Prostate gland (tissue), 2 donors: ENCODE measurements around the gene RNF128.

Experiments
- POLR2AphosphoS5 ChIP-seq: sonication (generic); formaldehyde crosslinking; IDR thresholded peaks from one replicate; pipeline ENCODE4 v1.6.1; 2017; ENCODE audit warnings: antibody characterized with exemption
- TF ChIP-seq, protein P1 (sequence below), 4 experiments: fragments of 200-600 bp in 2 of 4; fragments of 450-650 bp in 2 of 4; sonication (generic) in 2 of 4; IDR thresholded peaks; 1 replicate in 3 of 4; 2 replicates in 1 of 4; pipeline ENCODE4 v1.5.1; 2016 to 2019; ENCODE audit warnings: antibody characterized with exemption in 4 of 4, mild to moderate bottlenecking in 2 of 4, moderate library complexity in 2 of 4

DNA sequence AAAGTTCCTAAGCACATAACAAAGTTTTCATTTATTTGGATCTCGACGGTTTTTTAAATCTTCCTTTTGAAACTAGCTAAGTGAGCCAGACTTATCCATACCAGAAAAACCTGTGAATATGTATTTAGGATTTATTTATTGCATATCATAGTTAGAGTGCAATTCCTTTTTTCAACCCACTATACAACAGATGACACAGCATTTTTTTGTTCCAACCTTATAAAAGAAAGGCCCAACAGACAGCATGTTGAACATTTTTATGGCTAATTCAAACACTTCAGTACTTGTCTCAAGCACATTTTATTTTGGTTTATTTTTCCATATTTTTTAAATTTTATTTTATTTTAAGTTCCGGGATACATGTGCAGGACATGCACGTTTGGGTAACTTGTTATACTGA lies 15.1 kb upstream of the RNF128 start:
- TF ChIP-seq, protein P1, sequence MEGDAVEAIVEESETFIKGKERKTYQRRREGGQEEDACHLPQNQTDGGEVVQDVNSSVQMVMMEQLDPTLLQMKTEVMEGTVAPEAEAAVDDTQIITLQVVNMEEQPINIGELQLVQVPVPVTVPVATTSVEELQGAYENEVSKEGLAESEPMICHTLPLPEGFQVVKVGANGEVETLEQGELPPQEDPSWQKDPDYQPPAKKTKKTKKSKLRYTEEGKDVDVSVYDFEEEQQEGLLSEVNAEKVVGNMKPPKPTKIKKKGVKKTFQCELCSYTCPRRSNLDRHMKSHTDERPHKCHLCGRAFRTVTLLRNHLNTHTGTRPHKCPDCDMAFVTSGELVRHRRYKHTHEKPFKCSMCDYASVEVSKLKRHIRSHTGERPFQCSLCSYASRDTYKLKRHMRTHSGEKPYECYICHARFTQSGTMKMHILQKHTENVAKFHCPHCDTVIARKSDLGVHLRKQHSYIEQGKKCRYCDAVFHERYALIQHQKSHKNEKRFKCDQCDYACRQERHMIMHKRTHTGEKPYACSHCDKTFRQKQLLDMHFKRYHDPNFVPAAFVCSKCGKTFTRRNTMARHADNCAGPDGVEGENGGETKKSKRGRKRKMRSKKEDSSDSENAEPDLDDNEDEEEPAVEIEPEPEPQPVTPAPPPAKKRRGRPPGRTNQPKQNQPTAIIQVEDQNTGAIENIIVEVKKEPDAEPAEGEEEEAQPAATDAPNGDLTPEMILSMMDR (IDR thresholded peaks at IDR 0.05): no peak
- TF ChIP-seq POLR2AphosphoS5: no peak
